Neural progenitor cell (in vitro differentiated cells): Measurements from ENCODE around the gene MAN2B2.

ENCODE experiments used
- EZH2phosphoT487 ChIP-seq: fragments of 200-600 bp; sonication (generic); IDR thresholded peaks from 2 replicates; pipeline ENCODE4 v1.6.1; 2017; ENCODE audit warnings: antibody characterized with exemption
- TF ChIP-seq, protein P1 (sequence below): fragments of 200-600 bp; sonication (generic); IDR thresholded peaks from 2 replicates; pipeline ENCODE4 v1.5.1; 2017; ENCODE audit warnings: antibody characterized with exemption, mild to moderate bottlenecking

DNA sequence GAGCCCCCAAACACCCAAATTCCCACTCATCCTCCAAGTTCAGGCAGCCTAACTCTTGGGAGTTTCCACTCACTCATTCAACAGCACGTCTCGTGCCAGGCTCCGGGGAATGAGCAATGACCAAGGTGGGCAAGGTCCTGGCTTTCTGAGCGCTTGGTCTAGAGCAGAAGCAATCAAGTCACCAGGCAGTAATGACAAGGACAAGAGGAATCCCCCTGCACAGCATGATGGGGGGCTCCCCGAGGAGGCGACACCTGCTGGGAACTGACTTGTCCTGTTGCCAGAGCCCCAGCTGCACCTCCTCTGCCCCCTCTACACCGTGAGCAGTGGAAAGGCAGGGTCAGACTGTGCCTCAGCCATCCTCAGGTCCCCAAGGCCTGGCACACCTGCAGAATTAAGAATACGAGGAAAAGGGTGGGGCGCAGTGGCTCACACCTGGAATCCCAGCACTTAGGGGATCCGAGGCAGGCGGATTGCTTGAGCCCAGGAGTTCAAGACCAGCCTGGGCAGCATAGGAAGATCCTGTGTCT, 39.8 kb downstream of the MAN2B2 start:
- TF ChIP-seq, protein P1, sequence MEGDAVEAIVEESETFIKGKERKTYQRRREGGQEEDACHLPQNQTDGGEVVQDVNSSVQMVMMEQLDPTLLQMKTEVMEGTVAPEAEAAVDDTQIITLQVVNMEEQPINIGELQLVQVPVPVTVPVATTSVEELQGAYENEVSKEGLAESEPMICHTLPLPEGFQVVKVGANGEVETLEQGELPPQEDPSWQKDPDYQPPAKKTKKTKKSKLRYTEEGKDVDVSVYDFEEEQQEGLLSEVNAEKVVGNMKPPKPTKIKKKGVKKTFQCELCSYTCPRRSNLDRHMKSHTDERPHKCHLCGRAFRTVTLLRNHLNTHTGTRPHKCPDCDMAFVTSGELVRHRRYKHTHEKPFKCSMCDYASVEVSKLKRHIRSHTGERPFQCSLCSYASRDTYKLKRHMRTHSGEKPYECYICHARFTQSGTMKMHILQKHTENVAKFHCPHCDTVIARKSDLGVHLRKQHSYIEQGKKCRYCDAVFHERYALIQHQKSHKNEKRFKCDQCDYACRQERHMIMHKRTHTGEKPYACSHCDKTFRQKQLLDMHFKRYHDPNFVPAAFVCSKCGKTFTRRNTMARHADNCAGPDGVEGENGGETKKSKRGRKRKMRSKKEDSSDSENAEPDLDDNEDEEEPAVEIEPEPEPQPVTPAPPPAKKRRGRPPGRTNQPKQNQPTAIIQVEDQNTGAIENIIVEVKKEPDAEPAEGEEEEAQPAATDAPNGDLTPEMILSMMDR = no peak
- TF ChIP-seq EZH2phosphoT487 = no peak
